Measurements from ENCODE around the gene CES1.
"Not testable (repeated sequence)": the region's sequence is repeated elsewhere in the genome, so short reads cannot be mapped to it uniquely, and the experiment has no call there.

The CES1 gene

DNA sequence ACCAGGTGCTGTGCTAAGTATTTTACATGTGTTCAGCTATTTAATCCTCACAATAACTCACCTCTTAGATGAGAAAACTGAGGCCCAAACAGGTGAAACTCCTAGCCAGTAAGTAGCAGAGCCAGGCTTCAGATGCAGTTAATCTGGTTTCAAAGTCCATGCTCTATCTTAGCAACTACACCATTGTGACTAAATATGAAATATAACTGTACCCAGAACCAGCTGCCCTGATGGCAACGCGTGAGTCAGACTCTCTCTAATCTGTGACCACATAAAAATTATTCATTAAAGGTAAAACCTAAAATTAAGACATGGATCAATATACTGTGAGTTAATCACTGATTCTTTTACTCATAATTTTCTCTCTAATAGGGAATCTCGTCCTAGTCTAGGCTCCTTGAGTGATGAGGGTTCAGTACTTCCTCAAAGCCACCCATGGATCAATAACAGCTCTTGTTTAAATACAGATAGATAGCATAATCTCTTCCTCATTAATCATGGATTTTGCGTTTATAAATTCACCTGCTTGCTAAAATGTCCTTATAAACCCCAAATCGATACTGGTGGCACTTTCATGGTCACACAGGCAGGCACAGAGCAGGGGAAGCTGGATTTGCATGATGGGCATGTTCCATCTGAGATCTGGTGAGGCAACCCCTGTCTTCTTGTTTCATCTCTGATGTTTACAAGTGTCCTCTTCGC, 50.7 kb downstream of the CES1 start:
- not testable (repeated sequence) for H3K27ac ChIP-seq

- not testable (repeated sequence) for H3K27ac ChIP-seq
These were observed 51.4 kb downstream of the CES1 start for GRCh38 chr16:55781456-55781855.

DNA sequence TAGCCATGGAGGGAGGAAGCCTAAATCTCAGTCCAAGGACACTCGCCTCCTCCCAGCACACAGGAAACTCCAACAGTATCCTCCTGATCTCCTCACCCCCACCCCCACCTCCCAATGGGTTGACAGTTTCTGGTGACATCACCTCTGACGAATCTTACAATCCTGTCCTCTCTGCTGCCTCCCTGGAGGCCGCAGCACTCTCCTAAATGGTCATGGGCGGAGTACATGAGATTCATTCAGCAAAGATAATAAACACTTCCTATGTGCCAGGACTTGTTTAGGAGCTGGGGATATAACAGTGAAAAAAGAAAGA, 52.8 kb downstream of the CES1 start:
- not testable (repeated sequence) for H3K27ac ChIP-seq

DNA sequence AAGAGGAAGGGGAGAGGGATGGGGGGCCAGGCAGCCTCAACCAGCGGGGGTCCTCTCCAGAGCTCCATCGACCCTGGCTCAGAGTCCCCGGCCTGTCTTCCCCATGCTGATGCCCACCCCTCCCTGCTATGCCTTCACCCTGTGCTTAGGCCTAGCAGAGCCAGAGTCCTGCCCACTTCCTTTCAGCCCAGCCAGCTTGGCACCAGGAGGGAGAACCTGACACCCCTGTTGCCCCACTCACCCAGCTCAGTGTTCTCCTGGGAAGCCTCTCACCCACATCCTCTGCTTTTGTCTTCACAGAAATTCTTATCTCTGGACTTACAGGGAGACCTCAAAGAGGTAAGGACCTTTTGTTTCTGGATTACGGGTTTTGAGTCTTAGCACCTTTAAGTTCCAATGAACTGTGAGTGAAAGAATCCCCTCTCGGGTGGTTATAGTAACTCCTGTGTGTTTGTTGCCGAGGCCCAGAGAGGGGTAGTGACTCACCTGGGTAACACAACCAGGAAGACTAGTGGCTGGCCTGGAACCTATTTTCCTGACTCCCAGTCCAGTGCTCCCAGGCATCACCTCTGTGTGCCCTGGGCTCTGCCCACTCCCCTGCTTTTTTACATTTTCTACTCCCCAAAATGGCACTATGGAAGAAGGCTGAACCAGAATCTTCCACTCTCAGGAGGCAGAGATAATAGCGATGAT, 53.3 kb downstream of the CES1 start:
- TF ChIP-seq ZFX (IDR thresholded peaks at IDR 0.05), result no peak
- TF ChIP-seq, protein P1, sequence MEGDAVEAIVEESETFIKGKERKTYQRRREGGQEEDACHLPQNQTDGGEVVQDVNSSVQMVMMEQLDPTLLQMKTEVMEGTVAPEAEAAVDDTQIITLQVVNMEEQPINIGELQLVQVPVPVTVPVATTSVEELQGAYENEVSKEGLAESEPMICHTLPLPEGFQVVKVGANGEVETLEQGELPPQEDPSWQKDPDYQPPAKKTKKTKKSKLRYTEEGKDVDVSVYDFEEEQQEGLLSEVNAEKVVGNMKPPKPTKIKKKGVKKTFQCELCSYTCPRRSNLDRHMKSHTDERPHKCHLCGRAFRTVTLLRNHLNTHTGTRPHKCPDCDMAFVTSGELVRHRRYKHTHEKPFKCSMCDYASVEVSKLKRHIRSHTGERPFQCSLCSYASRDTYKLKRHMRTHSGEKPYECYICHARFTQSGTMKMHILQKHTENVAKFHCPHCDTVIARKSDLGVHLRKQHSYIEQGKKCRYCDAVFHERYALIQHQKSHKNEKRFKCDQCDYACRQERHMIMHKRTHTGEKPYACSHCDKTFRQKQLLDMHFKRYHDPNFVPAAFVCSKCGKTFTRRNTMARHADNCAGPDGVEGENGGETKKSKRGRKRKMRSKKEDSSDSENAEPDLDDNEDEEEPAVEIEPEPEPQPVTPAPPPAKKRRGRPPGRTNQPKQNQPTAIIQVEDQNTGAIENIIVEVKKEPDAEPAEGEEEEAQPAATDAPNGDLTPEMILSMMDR (conservative IDR thresholded peaks at IDR 0.05), result no peak

GRCh38 chr16:55778757-55779156, 54.1 kb downstream of the CES1 start:
- TF ChIP-seq, protein P1 (conservative IDR thresholded peaks at IDR 0.05), result no peak
- no peak for TF ChIP-seq ZFX (IDR thresholded peaks at IDR 0.05)
- H3K27ac ChIP-seq, result no peak overlapping the region

More for the DNA sequence above, 53.3 kb downstream of the CES1 start:
- no peak overlapping the region for H3K27ac ChIP-seq

DNA sequence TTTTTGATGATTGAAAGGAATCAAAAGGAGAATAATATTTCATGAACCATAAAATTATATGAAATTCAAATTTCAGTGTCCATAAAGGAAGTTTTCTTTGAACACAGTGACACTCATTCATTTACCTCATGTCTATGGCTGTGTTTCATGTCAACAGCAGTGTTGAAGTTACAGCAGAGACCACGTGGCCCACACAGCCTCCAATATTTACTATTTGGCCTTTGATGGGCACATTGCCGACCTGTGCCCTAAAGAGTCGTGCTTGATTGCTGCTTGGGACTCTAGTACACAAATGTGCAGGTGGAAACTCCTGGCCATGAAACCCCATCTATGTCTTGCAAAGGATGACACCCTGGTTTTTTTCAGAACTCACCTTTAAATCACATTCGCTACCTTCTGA, 57.0 kb downstream of the CES1 start:
- TF ChIP-seq, protein P1 (conservative IDR thresholded peaks at IDR 0.05), result no peak
- TF ChIP-seq ZFX (IDR thresholded peaks at IDR 0.05), result no peak
- H3K27ac ChIP-seq, result no peak overlapping the region

- TF ChIP-seq, protein P1 (conservative IDR thresholded peaks at IDR 0.05), result no peak
- TF ChIP-seq ZFX (IDR thresholded peaks at IDR 0.05), result no peak
- no peak overlapping the region for H3K27ac ChIP-seq
These were observed 58.9 kb downstream of the CES1 start for GRCh38 chr16:55773859-55774549.

GRCh38 chr16:55765161-55765560, 67.7 kb downstream of the CES1 start:
- no peak overlapping the region for H3K27ac ChIP-seq

More at GRCh38 chr16:55765161-55765560, 67.7 kb downstream of the CES1 start:
- TF ChIP-seq ZFX (IDR thresholded peaks at IDR 0.05), result no peak
- TF ChIP-seq, protein P1 (conservative IDR thresholded peaks at IDR 0.05), result no peak

All from C4-2B (cell line).